ENCODE results near the gene SNN.

Gene SNN

GRCh38 chr16:11699234-11699894 is 31.1 kb downstream of the SNN start:
- no peak for DNase-seq (ENCODE audit: low spot score)

GRCh38 chr16:11700264-11701029 is 32.2 kb downstream of the SNN start:
- no peak for DNase-seq (ENCODE audit: low spot score)

- no peak for DNase-seq (ENCODE audit: low spot score)
Measured at GRCh38 chr16:11705311-11706025, 37.2 kb downstream of the SNN start.

GRCh38 chr16:11706180-11706742 is 38.0 kb downstream of the SNN start:
- no peak for DNase-seq (ENCODE audit: low spot score)

GRCh38 chr16:11707679-11708197 is 39.5 kb downstream of the SNN start:
- DNase-seq (ENCODE audit: low spot score), result no peak

GRCh38 chr16:11708421-11708820 is 40.2 kb downstream of the SNN start:
- no peak for DNase-seq (ENCODE audit: low spot score)

- DNase-seq (ENCODE audit: low spot score), result no peak
Measured at GRCh38 chr16:11711662-11712061, 43.4 kb downstream of the SNN start.

GRCh38 chr16:11712122-11712521 is 43.9 kb downstream of the SNN start:
- DNase-seq (ENCODE audit: low spot score), result no peak

- no peak for DNase-seq (ENCODE audit: low spot score)
Measured at GRCh38 chr16:11715246-11715947, 47.1 kb downstream of the SNN start.

GRCh38 chr16:11716336-11716735 is 48.1 kb downstream of the SNN start:
- DNase-seq (ENCODE audit: low spot score), result no peak

- no peak for DNase-seq (ENCODE audit: low spot score)
Measured at GRCh38 chr16:11717811-11718210, 49.6 kb downstream of the SNN start.

- DNase-seq (ENCODE audit: low spot score), result no peak
Measured at GRCh38 chr16:11719171-11719570, 50.9 kb downstream of the SNN start.

- DNase-seq (ENCODE audit: low spot score), result no peak
Measured at GRCh38 chr16:11719762-11720161, 51.5 kb downstream of the SNN start.

GRCh38 chr16:11721781-11722467 is 53.7 kb downstream of the SNN start:
- DNase-seq (ENCODE audit: low spot score), result no peak

- no peak for DNase-seq (ENCODE audit: low spot score)
Measured at GRCh38 chr16:11722468-11722808, 54.2 kb downstream of the SNN start.

GRCh38 chr16:11725457-11725856 is 57.2 kb downstream of the SNN start:
- DNase-seq (ENCODE audit: low spot score), result no peak

GRCh38 chr16:11726008-11726407 is 57.8 kb downstream of the SNN start:
- DNase-seq (ENCODE audit: low spot score), result no peak

- DNase-seq (ENCODE audit: low spot score), result no peak
Measured at GRCh38 chr16:11727796-11728543, 59.7 kb downstream of the SNN start.

Measured in left forelimb (tissue), 1 donor.